Prostate gland (tissue), 2 donors: ENCODE measurements around the gene MTAP.
A peak's percentile ranks its signal among the peaks of the same experiment; 100 is the strongest.

Experiments used
- CTCF ChIP-seq, 4 experiments: fragments of 200-600 bp in 2 of 4; fragments of 450-650 bp in 2 of 4; sonication (generic) in 2 of 4; IDR thresholded peaks; 1 replicate in 3 of 4; 2 replicates in 1 of 4; pipeline ENCODE4 v1.5.1; 2016 to 2019; ENCODE audit warnings: antibody characterized with exemption in 4 of 4, mild to moderate bottlenecking in 2 of 4, moderate library complexity in 2 of 4
- POLR2A ChIP-seq: fragments of 450-650 bp; IDR thresholded peaks from one replicate; pipeline ENCODE4 v1.6.1; 2016; ENCODE audit warnings: antibody characterized with exemption, mild to moderate bottlenecking

GRCh38 chr9:21802418-21803000, at the start of gene MTAP:
- TF ChIP-seq CTCF (IDR thresholded peaks at IDR 0.05) (peak in 1 of 4 experiments; percentile 13), POLR2A (peak; percentile 80)
